GM19467 (cell line): ENCODE results near the gene HHLA2.
"Not testable (repeated sequence)": the region's sequence is repeated elsewhere in the genome, so short reads cannot be mapped to it uniquely, and the experiment has no call there.

Experiments used
- ATAC-seq: cut with Tn5 transposase; IDR thresholded peaks from one replicate; pipeline ENCODE4 v1.9.1; 2021; ENCODE audit warnings: mild to moderate bottlenecking, moderate library complexity; ENCODE audit not compliant: unreplicated experiment

The HHLA2 gene

DNA sequence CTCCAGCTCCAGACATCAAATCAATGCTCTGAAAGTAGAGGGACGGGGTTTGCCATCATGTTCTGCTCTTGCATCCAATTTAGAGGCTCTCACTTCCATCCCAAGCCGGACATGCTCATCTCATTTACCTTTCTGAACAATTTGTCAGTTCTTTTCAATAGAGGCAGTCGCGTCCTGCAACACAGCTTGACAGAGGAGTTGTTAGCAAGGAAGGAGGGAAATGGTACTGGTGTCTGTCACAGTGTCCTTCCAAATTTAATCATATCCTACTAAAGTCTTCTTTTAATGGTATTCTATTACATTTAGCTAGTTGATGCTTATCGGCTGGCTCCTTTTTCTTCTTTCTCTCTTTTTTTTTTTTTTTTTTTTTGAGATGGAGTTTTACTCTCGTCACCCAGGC is 45.6 kb downstream of the HHLA2 start:
- no peak for ATAC-seq

DNA sequence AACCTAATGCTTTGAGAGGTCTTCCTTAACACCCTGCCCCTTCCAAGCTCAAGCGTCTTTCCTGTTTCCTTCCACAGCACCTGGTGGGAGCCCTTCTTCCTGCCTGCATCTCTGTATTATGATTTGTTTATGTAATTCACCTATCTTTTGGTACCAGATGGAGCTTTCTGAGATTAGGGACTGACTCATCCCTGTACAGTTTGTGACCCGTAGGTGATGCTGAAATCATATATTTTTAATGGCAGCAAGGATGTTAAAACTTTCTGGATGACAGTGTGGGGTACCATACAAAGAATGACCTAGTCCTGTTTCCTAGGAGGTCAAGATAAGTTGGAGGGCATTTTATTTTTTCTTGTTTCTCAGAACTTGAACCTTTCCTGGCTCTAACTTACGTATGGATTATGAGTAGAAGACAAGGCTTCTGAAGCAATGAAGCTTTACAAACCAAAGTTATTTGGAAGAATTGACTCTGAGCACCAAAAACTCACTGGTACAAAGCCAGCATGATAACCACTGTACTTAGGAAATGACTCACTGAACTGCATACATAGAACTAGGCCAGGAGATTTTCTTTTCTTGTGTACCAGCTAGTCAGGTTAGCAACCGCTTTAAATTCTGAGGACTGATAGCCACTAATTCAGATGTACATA is 46.6 kb downstream of the HHLA2 start:
- no peak for ATAC-seq

DNA sequence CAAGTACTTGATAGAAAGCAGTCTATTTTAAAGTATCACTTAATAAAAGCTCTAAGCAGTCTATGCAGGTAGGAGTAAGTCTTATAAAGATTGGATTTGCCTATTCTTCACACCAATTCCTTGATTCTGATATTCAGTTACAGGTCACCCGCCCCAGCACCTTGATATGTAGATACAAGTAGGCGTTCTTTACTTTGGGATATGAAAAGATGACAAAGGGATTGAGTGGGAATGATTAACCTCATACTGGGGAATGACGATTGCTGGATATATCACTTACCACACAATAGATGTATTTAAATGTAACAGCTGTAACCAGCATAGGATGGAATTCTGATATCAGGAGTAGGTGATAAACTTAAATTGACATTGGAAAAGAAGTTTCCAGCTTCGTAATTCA is 47.1 kb downstream of the HHLA2 start:
- no peak for ATAC-seq

DNA sequence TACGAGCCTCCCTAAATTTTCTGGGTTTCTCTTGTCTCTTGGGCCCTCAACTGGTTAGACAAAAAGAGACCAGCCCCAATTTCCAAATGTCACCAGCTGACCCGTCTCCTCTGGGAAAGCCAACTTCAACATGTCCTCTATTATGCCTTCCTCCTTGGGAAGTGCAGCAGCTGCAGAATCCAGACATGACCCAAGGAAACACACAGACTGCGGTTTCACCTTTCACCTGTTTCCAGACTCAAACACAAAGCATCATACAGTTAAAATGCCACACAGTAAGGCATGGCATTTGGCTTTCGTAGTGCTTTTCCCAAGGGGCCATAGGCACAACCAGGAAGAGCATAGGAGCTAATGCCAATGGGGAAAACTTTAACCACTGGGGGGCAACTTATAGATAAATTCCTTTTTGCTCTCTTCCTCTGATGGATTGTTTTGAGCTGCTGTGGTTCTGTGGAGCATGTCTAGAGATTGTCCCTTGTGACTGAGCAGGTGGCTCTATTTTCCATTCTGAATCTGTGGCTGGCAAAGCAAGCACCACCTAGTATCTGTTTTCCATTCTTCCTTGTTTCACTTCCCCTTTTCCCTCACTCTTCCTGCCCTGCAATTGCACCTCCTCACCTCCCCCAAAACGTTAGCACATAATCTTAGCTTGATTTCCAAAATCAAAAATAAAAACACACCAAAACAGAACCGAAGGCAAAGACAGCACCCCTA is 49.3 kb downstream of the HHLA2 start:
- ATAC-seq = no peak

DNA sequence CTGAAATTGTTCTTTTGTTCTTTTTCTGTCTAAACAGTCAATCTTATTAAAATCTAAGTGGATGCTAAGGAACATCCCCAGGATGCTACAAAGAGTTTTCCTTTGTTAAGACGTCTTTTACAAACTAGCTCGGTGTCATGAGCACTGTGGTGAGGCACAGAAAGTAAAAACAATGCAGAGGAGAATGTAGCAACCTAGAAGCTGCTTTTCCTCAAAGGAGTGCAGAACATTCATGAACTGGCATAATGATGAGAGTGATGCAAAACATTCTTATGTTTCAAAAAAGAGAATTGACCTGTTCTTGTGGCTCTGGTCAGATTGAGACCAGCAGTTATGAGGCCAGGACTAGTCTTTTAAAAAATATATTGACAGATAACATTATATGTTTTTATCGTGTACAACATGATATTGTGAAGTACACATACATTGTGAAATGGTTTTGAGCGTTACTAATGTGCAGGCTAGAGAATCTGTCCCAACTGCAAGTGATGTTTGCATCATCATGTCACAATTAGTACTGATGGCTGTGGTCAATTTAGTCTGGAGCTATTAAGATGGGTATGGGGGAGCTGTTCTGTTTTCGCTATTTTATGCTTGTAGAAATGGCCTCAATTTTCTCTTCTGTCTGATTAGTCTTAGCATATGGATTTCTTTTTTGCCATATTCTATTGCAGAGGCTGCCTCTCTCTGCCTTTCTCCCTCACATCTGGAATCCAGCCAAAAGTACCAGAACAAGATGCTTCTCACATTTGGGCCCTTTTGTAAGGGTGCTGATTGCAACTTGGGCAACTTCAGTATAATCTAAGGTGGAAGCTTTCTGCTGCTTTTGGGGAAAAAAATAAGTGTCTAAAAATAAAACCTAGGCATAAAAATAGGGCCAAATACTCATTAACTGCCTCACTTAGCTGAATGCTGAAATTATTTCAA is 50.2 kb downstream of the HHLA2 start:
- no peak for ATAC-seq

DNA sequence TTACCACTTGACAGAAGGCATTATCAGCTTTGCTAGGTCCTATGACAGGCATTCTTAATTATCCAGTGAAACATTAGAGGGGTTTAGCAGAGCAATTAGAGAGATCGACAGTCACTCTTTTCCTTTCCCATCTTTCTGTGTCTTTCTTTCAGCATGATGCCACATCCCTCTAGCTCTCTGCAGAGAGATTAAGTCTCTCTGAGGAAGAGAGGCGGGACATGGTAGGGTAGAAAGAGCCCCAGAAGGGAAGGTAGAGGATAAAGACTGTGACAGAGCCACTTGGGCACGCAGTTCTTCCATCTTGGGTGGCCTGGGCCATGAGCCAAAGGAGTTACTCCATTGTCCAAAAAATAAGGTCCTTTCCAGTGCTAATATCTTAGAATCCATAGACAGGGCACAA is 55.8 kb downstream of the HHLA2 start:
- no peak for ATAC-seq

DNA sequence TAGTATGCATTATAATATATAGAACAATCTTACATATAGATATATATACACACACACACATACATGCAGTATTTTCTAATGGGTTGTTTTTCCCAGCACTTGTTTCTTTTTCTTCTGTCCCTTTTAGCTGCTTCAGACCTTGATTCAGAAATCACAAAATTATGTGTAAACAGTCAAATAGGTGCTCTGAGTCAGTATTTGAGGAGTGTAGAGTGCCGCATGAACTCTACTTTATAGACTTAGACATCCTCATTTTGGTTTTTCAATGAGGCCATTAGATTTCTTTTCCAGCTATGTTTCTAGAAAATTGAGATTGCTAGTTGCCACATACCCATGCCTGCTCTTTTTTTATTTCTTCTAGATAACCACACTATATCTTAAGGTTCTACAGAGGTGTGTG is 58.2 kb downstream of the HHLA2 start:
- ATAC-seq = no peak

DNA sequence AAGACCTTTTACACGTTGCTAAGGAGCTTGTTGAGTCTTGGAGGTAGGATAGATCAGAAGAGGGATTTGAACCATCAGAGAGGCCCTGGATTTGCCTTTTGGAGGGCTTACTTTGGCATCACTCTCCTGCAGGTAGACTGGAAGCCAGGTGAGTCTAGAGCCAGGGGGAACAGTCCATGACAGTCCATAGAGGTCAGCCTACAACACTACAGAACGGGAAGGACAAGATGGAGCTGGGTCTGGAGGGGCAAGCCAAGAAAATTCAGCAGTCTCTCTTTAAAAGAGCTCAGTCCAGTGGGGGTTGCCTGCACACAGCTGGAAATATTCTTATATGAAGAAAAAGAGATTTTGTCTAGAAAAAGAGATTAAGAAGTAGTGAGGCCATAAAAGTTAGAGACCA is 60.7 kb downstream of the HHLA2 start:
- ATAC-seq = no peak

DNA sequence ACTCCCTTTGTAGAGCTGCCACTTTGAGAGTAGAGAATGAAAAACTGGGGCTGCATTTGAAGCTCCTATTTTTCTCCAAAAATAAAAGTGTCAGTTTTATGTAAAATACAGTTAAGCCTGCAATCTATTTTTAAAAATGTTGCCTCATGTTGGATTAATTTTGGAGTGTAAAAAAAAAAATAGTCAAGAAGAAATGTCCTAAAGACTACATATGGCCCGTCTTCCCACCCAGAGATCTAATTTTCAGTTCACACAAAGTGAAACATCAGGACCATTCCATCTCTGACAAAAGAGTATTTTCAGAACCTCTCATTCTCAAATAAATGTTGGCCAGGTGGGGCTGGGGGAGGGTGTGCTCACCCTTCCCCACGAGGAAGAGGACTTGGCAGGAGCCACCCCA is 62.7 kb downstream of the HHLA2 start:
- ATAC-seq = no peak

DNA sequence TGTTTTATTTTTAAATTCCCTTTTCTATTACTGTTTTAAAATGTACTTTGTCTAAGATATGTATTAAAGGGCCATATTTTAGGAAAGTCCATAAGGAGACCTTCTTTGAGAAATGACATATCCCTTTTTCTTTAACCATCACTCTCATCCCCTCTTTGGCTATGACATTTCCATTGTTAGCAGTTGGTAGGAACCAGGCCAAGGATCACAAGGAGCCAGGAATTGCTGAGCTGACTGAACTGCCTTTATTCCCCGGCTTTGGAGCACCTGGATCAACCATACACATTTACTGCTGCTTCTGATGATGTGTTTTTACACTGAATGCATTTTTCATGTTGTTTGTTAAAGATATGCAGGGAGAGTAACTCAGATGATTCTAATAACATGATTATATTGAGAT is 79.7 kb downstream of the HHLA2 start:
- ATAC-seq = no peak

DNA sequence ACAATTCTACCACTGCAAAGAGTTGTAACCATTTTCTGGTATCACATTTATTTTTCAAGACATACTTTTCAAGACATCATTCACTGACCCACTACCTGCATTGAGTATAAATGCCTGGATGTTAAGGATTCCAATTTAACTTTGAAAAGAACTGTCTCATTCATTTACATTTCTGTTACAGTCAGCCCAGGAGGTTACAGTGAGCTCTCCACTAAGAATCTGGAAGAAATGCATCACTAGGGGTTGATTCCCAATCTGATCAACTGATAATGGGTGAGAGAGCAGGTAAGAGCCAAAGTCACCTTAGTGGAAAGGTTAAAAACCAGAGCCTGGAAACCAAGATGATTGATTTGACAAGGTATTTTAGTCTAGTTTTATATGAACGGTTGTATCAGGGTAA is 81.0 kb downstream of the HHLA2 start:
- no peak for ATAC-seq

DNA sequence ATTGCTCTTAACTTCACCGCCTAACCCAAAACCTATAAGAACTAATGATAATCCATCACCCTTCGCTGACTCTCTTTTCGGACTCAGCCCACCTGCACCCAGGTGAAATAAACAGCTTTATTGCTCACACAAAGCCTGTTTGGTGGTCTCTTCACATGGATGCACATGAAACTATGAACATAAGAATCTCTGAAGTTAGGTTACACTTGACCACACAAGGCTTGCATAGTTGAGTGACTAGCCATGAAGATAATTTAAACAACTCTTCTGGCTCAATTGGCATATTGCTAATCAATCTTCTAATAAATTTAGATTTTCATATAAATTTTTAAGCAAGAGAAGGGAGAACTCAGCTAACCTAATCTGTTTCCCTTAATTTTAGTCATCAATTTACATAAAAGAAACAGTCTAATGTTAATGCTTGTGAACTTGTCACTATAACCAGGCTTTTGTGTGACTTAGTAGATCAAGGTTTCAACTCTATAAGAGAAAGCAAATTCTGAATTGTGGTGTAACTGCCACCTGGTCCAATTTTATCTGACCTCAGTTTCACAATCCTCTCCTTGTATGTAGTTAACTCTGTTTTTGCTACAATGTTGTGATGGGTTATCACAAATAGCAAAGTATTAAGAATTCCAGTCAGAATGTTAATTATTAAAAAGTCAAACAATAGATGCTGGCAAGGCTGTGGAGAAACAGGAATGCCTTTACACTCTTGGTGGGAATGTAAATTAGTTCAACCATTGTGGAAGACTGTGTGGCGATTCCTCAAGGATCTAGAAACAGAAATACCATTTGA is 82.0 kb downstream of the HHLA2 start:
- ATAC-seq = no peak

DNA sequence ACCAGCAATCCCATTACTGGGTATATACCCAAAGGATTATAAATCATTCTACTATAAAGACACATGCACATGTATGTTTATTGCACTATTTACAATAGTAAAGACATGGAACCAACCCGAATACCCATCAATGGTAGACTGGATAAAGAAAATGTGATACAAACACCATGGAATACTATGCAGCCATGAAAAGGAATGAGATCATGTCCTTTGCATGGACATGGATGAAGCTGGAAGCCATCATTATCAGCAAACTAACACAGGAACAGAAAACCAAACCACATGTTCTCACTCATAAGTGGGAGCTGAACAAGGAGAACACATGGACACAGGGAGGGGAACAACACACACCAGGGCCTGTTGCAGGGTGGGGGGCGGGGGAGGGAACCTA is 82.6 kb downstream of the HHLA2 start:
- not testable (repeated sequence) for ATAC-seq

DNA sequence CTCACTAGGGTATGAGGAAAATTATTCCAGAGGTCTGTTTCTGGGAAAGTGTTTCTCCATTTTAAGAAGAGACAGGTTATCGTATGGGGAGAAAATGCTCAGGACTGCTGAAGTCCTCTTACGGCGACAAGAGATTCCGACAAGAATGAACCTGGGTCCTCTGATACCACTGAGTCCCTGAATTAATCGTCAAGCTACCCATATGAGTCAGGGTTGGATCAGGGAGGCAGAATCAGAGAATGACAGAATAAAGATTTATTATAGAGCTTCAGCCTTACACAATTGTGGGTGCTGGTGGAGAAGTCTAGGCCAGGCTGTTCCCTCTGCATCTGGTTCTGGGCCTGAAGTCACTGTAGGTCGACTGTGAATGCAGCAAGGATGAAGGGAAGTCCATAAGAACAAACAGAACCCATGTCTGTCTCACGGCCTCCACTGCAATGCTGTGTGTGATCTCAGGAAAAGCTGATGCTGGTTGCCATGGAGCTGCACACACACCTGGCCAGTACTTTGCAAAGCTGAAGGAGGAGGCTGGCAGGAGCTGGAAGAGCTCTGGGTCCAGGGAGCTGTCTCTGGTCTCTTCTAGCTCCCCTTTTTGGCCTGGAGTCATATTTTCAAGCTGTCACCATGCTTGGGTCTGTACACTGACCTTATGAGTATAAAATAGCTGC is 83.9 kb downstream of the HHLA2 start:
- ATAC-seq = no peak

DNA sequence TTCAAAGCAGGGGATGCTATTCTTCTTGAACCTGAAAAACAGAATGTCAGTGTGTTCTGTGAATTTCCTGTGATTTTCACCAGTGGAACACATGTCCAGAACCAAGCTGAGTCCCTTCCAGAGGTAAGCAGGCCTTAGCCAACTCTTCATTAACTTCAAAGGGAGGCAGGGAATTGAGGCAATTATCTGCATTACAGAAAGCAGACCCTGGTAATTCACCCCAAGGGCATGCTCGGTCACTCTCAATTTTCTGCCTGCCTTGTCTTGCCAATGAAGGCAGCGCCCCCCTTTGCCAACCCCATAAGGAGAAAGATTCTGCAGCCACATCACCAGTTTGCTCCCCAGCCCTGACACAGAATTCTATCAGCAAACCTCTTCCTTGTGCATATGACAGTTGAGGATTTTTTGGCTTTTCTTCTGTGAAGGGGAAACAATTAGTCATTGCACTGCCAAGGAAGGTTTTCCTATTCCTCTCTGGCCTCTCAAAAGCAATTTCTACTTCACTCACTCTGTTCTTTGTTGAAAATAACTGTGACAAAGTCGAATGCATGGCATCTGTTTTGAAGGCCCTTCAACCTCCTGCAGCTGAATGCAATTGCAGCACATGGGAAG is 85.3 kb downstream of the HHLA2 start:
- no peak for ATAC-seq

DNA sequence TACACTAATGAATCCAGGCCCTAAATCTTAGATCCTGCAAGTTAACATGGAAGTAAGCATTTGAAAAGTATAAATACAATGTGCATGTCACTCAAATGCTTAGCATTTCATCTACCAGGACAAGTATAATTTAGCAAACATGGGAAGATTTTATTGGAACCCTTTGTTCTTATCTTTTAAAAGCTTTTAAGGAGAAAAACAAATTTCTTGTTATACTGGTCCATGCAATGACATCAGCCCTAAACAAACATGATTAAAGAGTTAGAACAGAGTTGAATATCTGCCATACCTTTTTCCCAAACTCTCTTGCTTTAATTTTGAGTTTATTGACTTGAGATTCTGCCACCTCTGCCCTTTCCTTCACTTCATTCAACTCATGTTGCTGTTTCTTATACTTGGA is 87.0 kb downstream of the HHLA2 start:
- no peak for ATAC-seq

DNA sequence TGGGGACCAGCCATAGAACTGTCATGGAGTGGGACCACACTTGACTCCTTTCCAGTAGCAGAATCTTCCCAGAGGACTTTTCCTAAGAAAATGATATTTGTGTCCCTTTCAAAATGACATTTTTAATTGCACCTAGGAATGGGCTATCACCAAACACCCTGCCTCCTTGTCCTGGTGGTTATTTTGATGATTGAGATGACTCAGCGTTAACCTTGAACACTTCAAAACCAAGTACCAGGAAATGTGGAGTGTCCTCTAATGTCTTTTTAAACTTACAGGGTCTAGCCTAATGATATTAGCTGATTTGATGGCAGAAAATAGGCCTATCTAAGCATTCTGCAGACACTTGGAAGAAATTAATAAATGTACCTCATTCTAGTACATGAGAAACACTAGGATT is 90.7 kb downstream of the HHLA2 start:
- no peak for ATAC-seq

DNA sequence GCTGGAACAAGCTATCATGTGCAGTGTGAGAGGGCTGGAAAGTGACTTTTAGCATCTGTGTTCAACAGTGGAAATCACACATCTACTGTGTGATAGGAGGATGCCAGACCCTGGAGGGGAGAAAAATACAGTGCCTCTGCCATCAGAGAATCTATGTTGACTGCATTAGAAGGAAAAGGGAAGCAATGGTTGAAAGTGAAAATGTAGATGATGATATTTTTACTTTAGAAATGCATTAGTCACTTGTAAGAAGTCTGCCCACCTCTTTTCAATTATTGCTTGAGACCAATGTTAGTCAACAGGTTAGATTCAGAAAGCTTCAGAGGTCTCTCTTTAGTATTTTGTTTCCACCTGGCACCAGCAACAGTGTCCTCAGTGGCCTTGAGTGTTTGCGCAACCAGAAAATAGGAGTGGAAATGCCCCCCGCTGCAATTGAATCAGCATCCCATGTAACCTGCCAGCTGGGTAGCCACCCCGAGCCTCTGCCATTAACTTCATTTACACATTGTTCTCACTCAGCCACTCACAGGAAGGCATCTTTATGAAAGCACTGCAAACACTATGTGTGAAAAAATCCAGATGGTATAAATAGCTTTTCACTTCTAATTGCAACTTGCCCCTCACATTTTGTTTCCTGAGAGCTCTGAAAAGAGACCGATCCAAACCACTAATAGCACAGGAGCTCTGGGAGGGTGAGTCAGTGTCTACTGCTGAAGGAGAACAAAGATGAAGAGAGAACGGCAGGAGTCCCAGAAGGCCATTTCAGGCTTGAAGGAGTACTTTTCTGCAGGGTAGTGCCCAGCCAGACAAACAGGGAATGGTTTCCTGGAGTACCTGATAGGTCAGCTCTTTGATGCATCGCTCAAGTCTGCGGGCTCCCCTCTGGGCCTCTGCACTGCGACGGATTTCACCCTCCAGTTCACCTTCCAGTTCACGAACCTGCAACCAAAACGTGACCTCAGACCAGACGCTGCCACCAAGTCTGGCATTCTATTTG is 92.1 kb downstream of the HHLA2 start:
- peak; percentile 72 for ATAC-seq

DNA sequence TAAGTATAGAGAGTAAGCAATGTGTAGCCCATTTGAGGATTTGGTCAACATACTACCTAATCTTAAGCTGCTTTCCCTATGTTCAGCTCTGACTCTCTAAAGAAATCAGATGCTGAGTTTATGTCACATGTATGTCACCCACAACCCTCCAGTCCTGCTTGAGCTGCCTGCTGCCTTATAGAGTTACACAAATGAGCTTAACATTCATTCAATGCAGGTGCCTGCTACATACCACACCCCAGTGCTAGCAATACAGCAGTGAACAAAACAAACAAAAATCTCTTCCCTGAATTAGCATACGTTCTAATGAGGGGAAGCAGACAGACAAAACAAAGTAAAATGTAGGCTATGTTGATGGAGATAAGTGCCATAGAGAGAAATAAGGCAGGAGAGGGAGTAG is 93.0 kb downstream of the HHLA2 start:
- no peak for ATAC-seq
